Ectodermal cell (in vitro differentiated cells): Measurements from ENCODE around the gene CCDC136.

ENCODE experiments used
- H3K27ac ChIP-seq: 2 replicates; pipeline ENCODE4 v1.7.0; 2013; ENCODE audit warnings: mild to moderate bottlenecking, low read depth, low read length; ENCODE audit not compliant: insufficient read depth, poor library complexity, severe bottlenecking
- H3K27me3 ChIP-seq: 2 replicates; pipeline ENCODE4 v1.7.0; 2013; ENCODE audit warnings: mild to moderate bottlenecking, low read length; ENCODE audit not compliant: insufficient read depth, control insufficient read depth, poor library complexity, severe bottlenecking
- H3K36me3 ChIP-seq: one replicate; pipeline ENCODE4 v1.7.0; 2013; ENCODE audit warnings: low read length; ENCODE audit not compliant: control insufficient read depth, insufficient read depth
- H3K4me1 ChIP-seq: one replicate; pipeline ENCODE4 v1.7.0; 2013; ENCODE audit warnings: low read length; ENCODE audit not compliant: control insufficient read depth, insufficient read depth
- H3K4me3 ChIP-seq: 2 replicates; pipeline ENCODE4 v1.7.0; 2013; ENCODE audit warnings: low read depth, low read length, control low read depth; ENCODE audit not compliant: insufficient read depth
- H3K9me3 ChIP-seq: 2 replicates; pipeline ENCODE4 v1.7.0; 2013; ENCODE audit warnings: mild to moderate bottlenecking, low read length, moderate library complexity; ENCODE audit not compliant: control insufficient read depth
- WGBS, 2 experiments: methylation state at CpG; one replicate each; pipeline ENCODE4 v1.1.7; 2013; ENCODE audit warnings: missing lambda C conversion rate in 2 of 2; 5-methylcytosine and 5-hydroxymethylcytosine counted together

Gene CCDC136

DNA sequence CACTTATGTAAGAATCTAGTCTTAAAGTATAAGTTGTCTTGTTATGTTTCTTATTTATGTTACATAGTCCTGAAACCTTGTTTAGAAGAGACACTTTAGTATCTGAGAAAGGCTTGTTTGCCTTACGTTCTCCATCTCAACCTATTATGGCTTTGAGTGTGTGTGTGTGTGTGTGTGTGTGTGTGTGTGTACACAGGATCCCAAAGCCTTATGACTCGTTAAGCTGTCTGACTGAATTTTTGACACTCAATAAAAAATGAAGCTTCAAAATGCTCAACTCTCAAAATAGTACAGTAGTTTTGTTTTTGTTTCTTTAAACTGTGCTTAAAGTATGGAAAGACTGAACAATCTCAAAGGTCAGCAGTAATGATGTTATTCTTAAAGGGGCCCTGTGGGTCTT lies 34.6 kb upstream of the CCDC136 start:
- H3K4me1 ChIP-seq: no peaks in the 10 kb centered on the region
- H3K27me3 ChIP-seq: no peaks in the 10 kb centered on the region
- no peak overlapping the region for H3K27ac ChIP-seq
- H3K4me3 ChIP-seq: no peak overlapping the region
- 94 to 100% methylated on average over 1 to 2 of the region's 2 CpGs for WGBS, 2 experiments
- H3K36me3 ChIP-seq: peaks cover 30% of the 10 kb centered on the region
- H3K9me3 ChIP-seq: no peaks in the 10 kb centered on the region

DNA sequence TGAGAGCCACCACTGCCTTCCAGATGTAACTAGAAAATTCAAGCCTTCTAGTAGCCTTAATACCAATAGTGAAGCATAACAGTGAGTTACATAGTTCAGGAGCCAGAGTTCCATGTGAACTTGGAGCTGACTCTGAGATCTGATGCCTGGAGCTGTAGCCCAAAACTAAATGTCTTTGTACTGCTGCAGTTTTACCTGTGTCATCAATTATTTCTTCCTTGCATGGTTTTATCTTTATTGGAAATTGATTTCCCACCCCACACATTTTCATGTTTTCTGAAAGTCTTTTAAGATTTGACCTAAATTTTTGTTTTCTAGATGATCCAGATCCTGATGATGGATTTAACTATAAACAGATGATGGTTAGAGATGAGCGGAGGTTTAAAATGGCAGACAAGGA lies 33.2 kb upstream of the CCDC136 start:
- Histone ChIP-seq H3K4me1 (no peaks in the 10 kb centered on the region), H3K9me3 (no peaks in the 10 kb centered on the region), H3K27ac (no peak overlapping the region), H3K27me3 (no peaks in the 10 kb centered on the region), H3K36me3 (peaks cover 27% of the 10 kb centered on the region), H3K4me3 (no peak overlapping the region)
- WGBS, 2 experiments: 95 to 97% methylated on average over 1 of the region's 1 CpG

DNA sequence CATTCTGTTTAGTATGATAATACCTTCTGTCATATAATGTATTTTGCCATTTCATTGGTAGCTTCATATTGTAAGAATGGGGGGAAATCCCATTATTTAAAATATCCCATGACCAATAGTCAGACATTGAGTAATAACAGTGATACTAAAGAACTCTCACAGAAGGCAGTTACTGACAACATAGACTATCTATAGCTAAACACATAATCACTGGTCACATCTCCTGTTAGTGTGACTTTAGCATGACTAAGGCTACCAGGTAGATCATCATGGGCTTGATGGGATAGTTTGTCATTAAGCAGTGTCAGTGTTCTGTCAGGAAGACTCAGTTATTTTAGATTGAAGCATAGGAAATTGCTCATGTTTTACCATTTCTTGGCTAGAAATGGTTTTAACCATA lies 32.5 kb upstream of the CCDC136 start:
- no peak overlapping the region for H3K27ac ChIP-seq
- no peaks in the 10 kb centered on the region for H3K4me1 ChIP-seq
- H3K4me3 ChIP-seq: no peak overlapping the region
- no peaks in the 10 kb centered on the region for H3K27me3 ChIP-seq
- no peaks in the 10 kb centered on the region for H3K9me3 ChIP-seq
- peaks cover 22% of the 10 kb centered on the region for H3K36me3 ChIP-seq

DNA sequence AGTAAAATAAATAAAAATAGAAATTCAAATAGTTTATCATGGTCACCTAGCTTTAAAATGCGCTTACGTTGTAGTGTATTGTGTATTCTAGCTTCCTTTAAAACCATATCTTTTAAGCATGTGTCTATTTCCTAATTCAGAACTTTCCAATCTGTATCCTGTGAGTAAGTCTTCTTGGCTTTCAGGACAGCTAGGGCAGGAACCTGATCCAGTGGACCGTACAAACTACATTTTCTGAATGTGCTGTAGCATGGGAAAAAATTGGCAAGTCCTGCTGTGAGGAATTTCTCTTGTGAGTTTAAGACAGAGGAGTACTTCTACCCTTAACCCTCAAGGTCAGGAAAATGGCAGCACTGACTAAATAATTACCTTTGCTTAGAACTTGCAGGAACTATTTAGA lies 28.2 kb upstream of the CCDC136 start:
- Histone ChIP-seq H3K4me3 (no peak overlapping the region), H3K27ac (no peak overlapping the region), H3K27me3 (no peaks in the 10 kb centered on the region), H3K9me3 (no peaks in the 10 kb centered on the region), H3K4me1 (no peaks in the 10 kb centered on the region), H3K36me3 (peaks cover 27% of the 10 kb centered on the region)
- WGBS, 2 experiments: 88 to 98% methylated on average over 3 of the region's 3 CpGs

DNA sequence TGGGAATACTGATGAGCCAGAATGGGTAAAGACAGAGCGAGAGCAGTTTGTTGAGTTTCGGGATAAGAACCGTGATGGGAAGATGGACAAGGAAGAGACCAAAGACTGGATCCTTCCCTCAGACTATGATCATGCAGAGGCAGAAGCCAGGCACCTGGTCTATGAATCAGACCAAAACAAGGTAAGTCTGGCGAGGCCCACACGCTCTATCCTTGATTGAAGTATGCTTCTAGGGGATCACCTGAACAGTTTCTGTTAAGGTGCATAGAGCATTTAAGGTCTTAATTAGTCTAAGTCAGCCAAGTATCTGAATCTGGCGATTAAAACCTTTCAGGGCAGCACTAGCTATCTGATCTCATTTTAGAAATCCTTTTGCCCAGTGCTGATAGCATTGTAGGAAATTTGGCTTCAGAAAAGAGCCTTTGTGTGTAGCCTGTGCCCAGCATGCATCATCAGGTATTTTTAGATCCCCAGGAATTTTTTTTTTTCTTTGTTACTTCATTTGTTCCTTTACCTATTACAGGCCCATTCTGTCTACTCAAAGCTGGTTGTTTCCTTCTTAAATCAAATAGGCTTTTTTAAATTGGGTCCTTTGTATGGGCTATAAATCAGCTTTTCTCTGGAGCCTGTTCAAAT lies 24.2 kb upstream of the CCDC136 start:
- 95 to 96% methylated on average over 6 of the region's 6 CpGs for WGBS, 2 experiments
- H3K9me3 ChIP-seq: no peaks in the 10 kb centered on the region
- no peaks in the 10 kb centered on the region for H3K27me3 ChIP-seq
- H3K27ac ChIP-seq: no peak overlapping the region
- H3K36me3 ChIP-seq: peaks cover 37% of the 10 kb centered on the region
- no peaks in the 10 kb centered on the region for H3K4me1 ChIP-seq
- H3K4me3 ChIP-seq: no peak overlapping the region

DNA sequence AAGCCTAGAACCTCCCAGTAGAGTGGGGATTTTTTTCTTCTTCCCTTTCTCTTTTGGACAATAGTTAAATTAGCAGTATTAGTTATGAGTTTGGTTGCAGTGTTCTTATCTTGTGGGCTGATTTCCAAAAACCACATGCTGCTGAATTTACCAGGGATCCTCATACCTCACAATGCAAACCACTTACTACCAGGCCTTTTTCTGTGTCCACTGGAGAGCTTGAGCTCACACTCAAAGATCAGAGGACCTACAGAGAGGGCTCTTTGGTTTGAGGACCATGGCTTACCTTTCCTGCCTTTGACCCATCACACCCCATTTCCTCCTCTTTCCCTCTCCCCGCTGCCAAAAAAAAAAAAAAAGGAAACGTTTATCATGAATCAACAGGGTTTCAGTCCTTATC lies 21.5 kb upstream of the CCDC136 start:
- 92 to 98% methylated on average over 1 to 2 of the region's 2 CpGs for WGBS, 2 experiments
- no peaks in the 10 kb centered on the region for H3K4me1 ChIP-seq
- no peak overlapping the region for H3K4me3 ChIP-seq
- H3K27ac ChIP-seq: no peak overlapping the region
- H3K9me3 ChIP-seq: no peaks in the 10 kb centered on the region
- no peaks in the 10 kb centered on the region for H3K27me3 ChIP-seq
- H3K36me3 ChIP-seq: peaks cover 31% of the 10 kb centered on the region

DNA sequence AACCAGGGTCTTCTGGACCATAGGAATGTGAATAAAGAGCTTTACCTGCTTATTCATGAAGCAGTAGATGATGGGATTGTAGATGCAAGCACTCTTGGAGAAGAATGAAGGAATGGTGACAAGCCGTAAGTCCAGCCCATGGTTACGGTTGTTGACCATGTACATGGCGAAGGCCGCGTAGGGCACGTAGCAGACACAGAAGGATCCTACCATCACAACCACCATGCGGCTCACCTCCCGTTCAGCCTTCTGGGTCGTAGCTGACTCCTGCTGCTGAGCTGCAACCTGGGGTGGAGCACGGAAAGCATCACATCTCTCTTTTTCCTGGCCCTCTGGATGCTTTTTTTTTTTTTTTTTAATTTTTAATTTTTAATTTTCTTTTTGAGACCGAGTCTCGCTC lies 18.2 kb upstream of the CCDC136 start:
- Histone ChIP-seq H3K9me3 (no peaks in the 10 kb centered on the region), H3K27me3 (no peaks in the 10 kb centered on the region), H3K27ac (no peak overlapping the region), H3K4me3 (no peak overlapping the region), H3K36me3 (peaks cover 26% of the 10 kb centered on the region), H3K4me1 (no peaks in the 10 kb centered on the region)
- WGBS, 2 experiments: 93 to 97% methylated on average over 12 of the region's 12 CpGs

DNA sequence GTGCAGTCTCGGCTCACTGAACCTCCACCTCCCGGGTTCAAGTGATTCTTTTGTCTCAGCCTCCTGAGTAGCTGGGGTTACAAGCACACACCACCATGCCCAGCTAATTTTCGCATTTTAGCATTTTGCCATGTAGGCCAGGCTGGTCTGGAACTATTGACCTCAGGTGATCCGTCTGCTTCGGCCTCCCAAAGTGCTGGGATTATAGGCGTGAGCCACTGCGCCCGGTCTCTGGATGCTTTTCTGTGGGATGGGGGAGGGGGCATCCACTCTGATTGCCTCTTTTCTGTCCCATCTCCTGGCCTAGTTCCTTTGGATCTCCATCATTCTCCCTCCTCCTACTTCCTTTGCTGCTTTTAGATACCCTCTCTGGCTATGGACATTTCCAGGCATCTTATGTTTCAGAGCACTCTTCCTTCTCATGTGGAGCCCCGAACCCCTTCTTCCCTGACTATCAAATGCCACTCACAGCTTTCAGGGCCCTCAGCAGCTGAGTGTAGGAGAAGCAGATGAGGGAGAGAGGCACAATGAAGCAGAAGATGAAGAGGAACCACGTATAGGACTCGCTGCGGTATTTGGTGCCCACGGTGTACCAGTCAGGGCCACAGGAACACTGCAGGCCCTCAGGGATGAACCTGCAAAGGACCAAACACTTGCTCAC lies 17.6 kb upstream of the CCDC136 start:
- 93% methylated on average over 13 of the region's 13 CpGs for WGBS, 2 experiments
- H3K4me3 ChIP-seq: no peak overlapping the region
- peaks cover 21% of the 10 kb centered on the region for H3K36me3 ChIP-seq
- no peaks in the 10 kb centered on the region for H3K27me3 ChIP-seq
- H3K9me3 ChIP-seq: no peaks in the 10 kb centered on the region
- no peaks in the 10 kb centered on the region for H3K4me1 ChIP-seq
- H3K27ac ChIP-seq: no peak overlapping the region

DNA sequence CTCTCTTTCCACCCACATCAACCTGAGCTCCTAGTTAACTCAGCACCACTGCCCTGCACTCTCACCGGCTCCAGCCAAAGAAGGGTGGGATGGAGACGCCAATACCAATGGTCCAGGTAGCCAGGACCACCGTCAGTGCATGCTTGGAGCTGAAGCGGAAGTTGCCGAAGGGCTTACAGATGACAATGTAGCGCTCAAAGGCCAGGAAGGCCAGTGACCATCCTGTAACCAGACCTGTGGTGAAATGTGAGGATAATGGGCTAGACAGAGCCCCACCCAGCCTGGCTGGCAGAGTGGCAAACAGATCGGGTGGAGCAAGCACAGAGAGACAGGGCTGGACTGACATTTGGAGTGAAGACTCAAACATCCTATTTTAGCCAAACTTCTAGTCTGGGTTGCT lies 16.8 kb upstream of the CCDC136 start:
- WGBS, 2 experiments: 96 to 97% methylated on average over 7 of the region's 7 CpGs
- no peaks in the 10 kb centered on the region for H3K9me3 ChIP-seq
- peaks cover 13% of the 10 kb centered on the region for H3K36me3 ChIP-seq
- H3K27ac ChIP-seq: no peak overlapping the region
- H3K4me3 ChIP-seq: no peak overlapping the region
- H3K27me3 ChIP-seq: no peaks in the 10 kb centered on the region
- H3K4me1 ChIP-seq: no peaks in the 10 kb centered on the region

DNA sequence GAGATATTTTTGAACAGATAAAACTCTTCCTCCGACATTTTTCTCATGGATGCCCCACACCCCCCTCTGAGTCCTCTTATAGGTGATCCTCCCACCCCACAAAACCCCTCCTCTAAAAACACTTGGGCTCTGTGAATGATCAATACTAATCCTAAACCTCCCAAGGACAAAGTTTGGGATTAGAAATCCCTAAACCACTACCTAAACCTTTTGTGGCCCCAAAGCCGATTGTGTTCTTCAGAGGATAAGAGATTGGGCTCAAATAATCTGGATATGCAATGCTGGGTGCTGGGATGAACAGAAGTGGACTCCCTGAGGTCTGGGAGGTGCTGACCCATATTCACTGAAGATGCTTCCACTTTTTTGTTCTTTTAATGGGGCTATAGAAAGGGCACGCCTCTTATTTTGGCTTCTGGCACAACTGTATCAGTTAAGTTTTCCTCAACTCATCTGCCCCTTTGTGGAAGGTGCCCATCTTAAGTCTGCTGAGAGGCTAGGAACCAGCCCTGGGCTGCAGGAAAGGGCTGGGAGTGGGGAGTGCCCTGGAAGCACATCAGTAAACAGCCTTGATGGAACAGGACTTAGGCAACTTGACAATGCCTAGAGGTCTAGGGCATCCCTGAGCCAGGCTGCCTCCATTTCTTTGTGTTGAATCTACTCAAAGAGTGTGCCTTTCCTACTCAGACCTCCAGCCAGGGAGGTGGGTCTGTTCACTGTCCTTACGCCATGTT lies 15.9 kb upstream of the CCDC136 start, which contains the start of gene OPN1SW:
Gene OPN1SW (minus strand): TSS at position 51 of the 731 bp plus-strand sequence. CDS start 13 bp downstream, at position 38.
- Histone ChIP-seq H3K36me3 (peaks cover 9% of the 10 kb centered on the region), H3K27me3 (no peaks in the 10 kb centered on the region), H3K4me3 (no peak within 1 kb of the TSS), H3K27ac (no peak within 1 kb of the TSS), H3K4me1 (no peaks in the 10 kb centered on the region), H3K9me3 (no peaks in the 10 kb centered on the region)
- WGBS, 2 experiments: 93 to 96% methylated on average over 4 of the region's 4 CpGs
